BLaER1 (cell line): ENCODE results near the gene TAF3.
"Not testable (repeated sequence)": the region's sequence is repeated elsewhere in the genome, so short reads cannot be mapped to it uniquely, and the experiment has no call there.

Experiments used
- H3K27ac ChIP-seq: shearing (Covaris generic); formaldehyde crosslinking; 2 replicates; pipeline ENCODE4 v1.8.1; 2022
- H3K27me3 ChIP-seq: shearing (Covaris generic); formaldehyde crosslinking; 2 replicates; pipeline ENCODE4 v1.8.1; 2022
- H3K36me3 ChIP-seq: shearing (Covaris generic); formaldehyde crosslinking; 2 replicates; pipeline ENCODE4 v1.8.1; 2022
- H3K4me1 ChIP-seq: shearing (Covaris generic); formaldehyde crosslinking; 2 replicates; pipeline ENCODE4 v1.8.1; 2022
- H3K4me2 ChIP-seq: shearing (Covaris generic); formaldehyde crosslinking; 2 replicates; pipeline ENCODE4 v1.8.1; 2022
- H3K4me3 ChIP-seq: shearing (Covaris generic); formaldehyde crosslinking; 2 replicates; pipeline ENCODE4 v1.8.1; 2022
- H3K9ac ChIP-seq: shearing (Covaris generic); formaldehyde crosslinking; 2 replicates; pipeline ENCODE4 v1.8.1; 2022
- H3K9me3 ChIP-seq: shearing (Covaris generic); formaldehyde crosslinking; 2 replicates; pipeline ENCODE4 v1.8.1; 2022
- H4K20me1 ChIP-seq: shearing (Covaris generic); formaldehyde crosslinking; 2 replicates; pipeline ENCODE4 v1.8.1; 2022
- Cebpa-rat ChIP-seq: shearing (Covaris generic); IDR thresholded peaks from 2 replicates; pipeline ENCODE4 v1.8.1; 2022

TAF3 gene

GRCh38 chr10:7818295-7819120 lies at the start of gene TAF3:
TAF3 (plus strand) TSS chr10:7818505; CDS start chr10:7818710, 205 bp downstream.
- peak within 1 kb of the TSS; percentile 87 for H3K27ac ChIP-seq
- H3K9me3 ChIP-seq = no peaks in the 10 kb centered on the region
- H3K36me3 ChIP-seq = peaks cover 25% of the 10 kb centered on the region
- H4K20me1 ChIP-seq = peaks cover 30% of the 10 kb centered on the region
- H3K9ac ChIP-seq = peak within 1 kb of the TSS; percentile 92
- TF ChIP-seq Cebpa-rat = no peak
- no peaks in the 10 kb centered on the region for H3K27me3 ChIP-seq
- peaks cover 32% of the 10 kb centered on the region for H3K4me1 ChIP-seq
- H3K4me3 ChIP-seq = peak within 1 kb of the TSS; percentile 96
- H3K4me2 ChIP-seq = peak within 1 kb of the TSS; percentile 87

- no peak for TF ChIP-seq Cebpa-rat
- peaks cover 60% of the 10 kb centered on the region for H3K4me1 ChIP-seq
- H3K4me2 ChIP-seq = peak overlapping the region; percentile 82
- H3K4me3 ChIP-seq = peak overlapping the region; percentile 40
- no peaks in the 10 kb centered on the region for H4K20me1 ChIP-seq
- H3K27ac ChIP-seq = peak overlapping the region; percentile 95
- peak overlapping the region; percentile 81 for H3K9ac ChIP-seq
- H3K27me3 ChIP-seq = no peaks in the 10 kb centered on the region
- peaks cover 64% of the 10 kb centered on the region for H3K36me3 ChIP-seq
- no peaks in the 10 kb centered on the region for H3K9me3 ChIP-seq
Measured at GRCh38 chr10:7773845-7774801, 44.2 kb upstream of the TAF3 start.

- H3K4me1 ChIP-seq = peaks cover 45% of the 10 kb centered on the region
- no peak overlapping the region for H3K4me2 ChIP-seq
- H3K9ac ChIP-seq = no peak overlapping the region
- peaks cover 77% of the 10 kb centered on the region for H3K36me3 ChIP-seq
- H3K9me3 ChIP-seq = no peaks in the 10 kb centered on the region
- H4K20me1 ChIP-seq = no peaks in the 10 kb centered on the region
- H3K27me3 ChIP-seq = no peaks in the 10 kb centered on the region
- H3K27ac ChIP-seq = no peak overlapping the region
- TF ChIP-seq Cebpa-rat = no peak
- H3K4me3 ChIP-seq = no peak overlapping the region
Measured at GRCh38 chr10:7776777-7777176, 41.5 kb upstream of the TAF3 start.

- Histone ChIP-seq H3K36me3 (peaks cover 70% of the 10 kb centered on the region), H4K20me1 (peaks cover 43% of the 10 kb centered on the region), H3K4me1 (peaks cover 25% of the 10 kb centered on the region)
- not testable (repeated sequence) for H3K9ac ChIP-seq, H3K4me3 ChIP-seq, H3K9me3 ChIP-seq, H3K4me2 ChIP-seq, H3K27me3 ChIP-seq, H3K27ac ChIP-seq
Measured at GRCh38 chr10:7782194-7782593, 36.1 kb upstream of the TAF3 start.

GRCh38 chr10:7786430-7786829 lies 31.9 kb upstream of the TAF3 start:
- Histone ChIP-seq H4K20me1 (peaks cover 81% of the 10 kb centered on the region), H3K4me2 (peak overlapping the region; percentile 95), H3K36me3 (peaks cover 38% of the 10 kb centered on the region), H3K9me3 (no peaks in the 10 kb centered on the region), H3K9ac (peak overlapping the region; percentile 98), H3K27me3 (no peaks in the 10 kb centered on the region), H3K4me1 (peaks cover 49% of the 10 kb centered on the region), H3K4me3 (peak overlapping the region; percentile 98), H3K27ac (no peak overlapping the region)
- TF ChIP-seq Cebpa-rat = no peak

GRCh38 chr10:7787150-7787856 lies 31.0 kb upstream of the TAF3 start:
- peak overlapping the region; percentile 95 for H3K4me2 ChIP-seq
- H3K9me3 ChIP-seq = no peaks in the 10 kb centered on the region
- peaks cover 90% of the 10 kb centered on the region for H4K20me1 ChIP-seq
- no peaks in the 10 kb centered on the region for H3K27me3 ChIP-seq
- peaks cover 51% of the 10 kb centered on the region for H3K4me1 ChIP-seq
- H3K9ac ChIP-seq = peak overlapping the region; percentile 98
- peak overlapping the region; percentile 98 for H3K4me3 ChIP-seq
- peak overlapping the region; percentile 96 for H3K27ac ChIP-seq
- peaks cover 37% of the 10 kb centered on the region for H3K36me3 ChIP-seq
- TF ChIP-seq Cebpa-rat = no peak

- peaks cover 51% of the 10 kb centered on the region for H3K4me1 ChIP-seq
- peaks cover 96% of the 10 kb centered on the region for H4K20me1 ChIP-seq
- H3K9me3 ChIP-seq = no peaks in the 10 kb centered on the region
- H3K9ac ChIP-seq = peak within 1 kb of the TSS; percentile 98
- H3K4me3 ChIP-seq = peak within 1 kb of the TSS; percentile 98
- H3K27me3 ChIP-seq = no peaks in the 10 kb centered on the region
- TF ChIP-seq Cebpa-rat = no peak
- peak within 1 kb of the TSS; percentile 96 for H3K27ac ChIP-seq
- H3K4me2 ChIP-seq = peak within 1 kb of the TSS; percentile 95
- peaks cover 41% of the 10 kb centered on the region for H3K36me3 ChIP-seq
Measured at GRCh38 chr10:7787857-7788638, 30.3 kb upstream of the TAF3 start, which contains the start of the genes ATP5F1C and KIN. ATP5F1C (plus strand) TSS chr10:7788177; CDS start chr10:7788208, 31 bp downstream. KIN (minus strand) TSS chr10:7787993; CDS start chr10:7787933, 60 bp downstream.

- Histone ChIP-seq H3K27me3 (no peaks in the 10 kb centered on the region), H3K4me3 (peak overlapping the region; percentile 98), H4K20me1 (peaks cover 96% of the 10 kb centered on the region), H3K4me1 (peaks cover 51% of the 10 kb centered on the region), H3K27ac (peak overlapping the region; percentile 96), H3K4me2 (peak overlapping the region; percentile 95), H3K36me3 (peaks cover 44% of the 10 kb centered on the region), H3K9ac (peak overlapping the region; percentile 98), H3K9me3 (no peaks in the 10 kb centered on the region)
- no peak for TF ChIP-seq Cebpa-rat
Measured at GRCh38 chr10:7788639-7789286, 29.5 kb upstream of the TAF3 start.
